HG02678 (cell line): Measurements from ENCODE around the gene IQGAP3.
"Not testable (repeated sequence)": the region's sequence is repeated elsewhere in the genome, so short reads cannot be mapped to it uniquely, and the experiment has no call there.

Experiments
- ATAC-seq: cut with Tn5 transposase; IDR thresholded peaks from one replicate; pipeline ENCODE4 v1.9.1; 2021; ENCODE audit warnings: mild to moderate bottlenecking, moderate library complexity; ENCODE audit not compliant: unreplicated experiment

Gene IQGAP3

GRCh38 chr1:156574039-156574633 lies 1.8 kb upstream of the IQGAP3 start:
- ATAC-seq, result no peak

DNA sequence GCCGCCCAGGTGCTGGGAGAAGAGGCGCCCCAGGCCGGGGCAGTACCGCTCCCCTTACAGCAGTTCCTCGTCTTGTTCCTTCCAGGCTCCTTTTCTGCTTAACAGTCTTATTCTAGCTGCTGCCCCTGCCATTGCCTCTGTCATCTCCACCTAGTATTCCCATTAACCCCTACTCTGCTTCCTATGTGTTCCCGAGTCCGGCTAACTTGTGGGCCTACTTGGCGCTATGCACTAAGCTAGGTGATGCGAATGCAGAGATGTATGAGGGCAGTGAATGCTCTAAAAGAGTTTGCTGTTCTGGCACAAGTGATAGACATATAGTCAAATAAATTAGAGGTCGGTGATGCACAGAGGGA lies 276 bp upstream of the IQGAP3 start:
- no peak for ATAC-seq

DNA sequence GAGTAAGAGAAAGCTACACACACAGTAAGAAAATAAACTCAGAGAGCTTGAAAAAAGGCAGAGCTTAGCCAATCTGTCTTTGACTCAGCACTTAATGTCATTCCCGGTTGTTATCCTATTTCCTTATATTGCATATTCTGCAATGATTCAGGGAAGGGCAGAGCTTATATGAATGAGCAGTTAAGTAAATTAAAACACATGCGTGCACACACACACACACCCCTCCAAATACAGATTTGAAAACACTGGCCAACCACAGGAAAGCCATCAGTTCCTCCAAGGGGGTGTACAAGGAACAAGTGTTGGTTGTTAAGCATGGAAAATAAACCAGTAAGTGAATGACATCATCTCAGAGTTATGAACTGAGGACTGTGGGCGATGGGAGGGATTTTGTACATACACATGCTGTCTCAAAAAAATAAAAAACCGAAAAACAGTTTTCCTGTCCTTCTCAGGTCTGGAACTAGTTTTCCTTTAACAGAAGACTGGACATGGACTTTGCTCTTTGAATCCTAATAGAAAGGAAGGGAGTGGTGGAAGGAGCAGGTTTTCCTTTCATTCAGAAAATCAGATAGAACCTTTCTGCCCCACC lies 1.0 kb downstream of the IQGAP3 start:
- no peak for ATAC-seq

DNA sequence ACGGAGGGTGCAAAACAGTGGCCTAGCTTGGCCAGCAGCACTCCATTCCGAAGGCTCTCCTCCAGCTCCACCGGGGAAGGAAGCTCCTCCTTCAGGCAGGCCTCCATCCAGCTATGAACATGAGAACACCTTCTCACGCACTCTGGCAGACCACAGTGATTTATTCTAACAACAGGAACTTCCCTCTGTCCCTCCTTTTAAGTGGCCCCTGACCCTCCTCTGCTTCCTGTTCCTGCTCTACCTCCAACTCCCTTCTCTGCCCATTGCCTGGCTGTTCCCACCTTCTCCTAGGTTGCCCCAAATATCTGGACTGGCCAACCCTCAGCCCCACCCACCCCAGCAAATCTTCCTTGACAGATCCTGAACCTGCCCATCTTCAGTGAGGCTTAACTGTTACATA lies 5.9 kb downstream of the IQGAP3 start:
- ATAC-seq, result no peak

- no peak for ATAC-seq
Measured at GRCh38 chr1:156565519-156565918, 6.8 kb downstream of the IQGAP3 start.

DNA sequence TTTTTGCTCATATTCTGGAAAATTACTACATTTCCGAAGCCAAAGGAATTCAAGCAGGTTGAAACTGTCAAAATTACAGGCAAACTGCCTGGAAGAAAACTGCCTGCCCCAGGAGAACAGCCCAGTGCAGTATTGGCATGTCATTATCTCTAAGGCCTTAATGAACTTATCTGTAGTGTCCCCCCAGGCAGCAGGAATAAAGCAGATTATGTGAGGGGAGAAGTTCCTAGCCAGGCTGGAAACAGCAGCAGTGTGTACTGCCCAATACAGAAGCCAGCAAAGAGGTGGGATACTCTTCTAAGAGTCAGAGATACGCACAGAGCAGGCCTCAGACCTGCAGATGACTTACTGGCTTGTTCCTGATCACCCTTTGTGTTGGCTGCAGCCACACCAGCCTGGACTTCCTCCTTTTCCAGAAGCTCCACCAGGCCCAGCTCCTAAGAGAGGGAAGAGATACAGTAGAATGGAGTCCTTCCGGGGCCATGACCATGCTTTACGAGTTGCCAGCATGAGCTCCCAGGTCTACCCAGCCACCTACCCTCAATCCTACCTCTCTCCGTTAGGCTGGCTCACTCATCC lies 11.7 kb downstream of the IQGAP3 start:
- ATAC-seq, result no peak

- no peak for ATAC-seq
Measured at GRCh38 chr1:156559797-156560385, 12.5 kb downstream of the IQGAP3 start.

- no peak for ATAC-seq
Measured at GRCh38 chr1:156559086-156559796, 13.1 kb downstream of the IQGAP3 start.

DNA sequence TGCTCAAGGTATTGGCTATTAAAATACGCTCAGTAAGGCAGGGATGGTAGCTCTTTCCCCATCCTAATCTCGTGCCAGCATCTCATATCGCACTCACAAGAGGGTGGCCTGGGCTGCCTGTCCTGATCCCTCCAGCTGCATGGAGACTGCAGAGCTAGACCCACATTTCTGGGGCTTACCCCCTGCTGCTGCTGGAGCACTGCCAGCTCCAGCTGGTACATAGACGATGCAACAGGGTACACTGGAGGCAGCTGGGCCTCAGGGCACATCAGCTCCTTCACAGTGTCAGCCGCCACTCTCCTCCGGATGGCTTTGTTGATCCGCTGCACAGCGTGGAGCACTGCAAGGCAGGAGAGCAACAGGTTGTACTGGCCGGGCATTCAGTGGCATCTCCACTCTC lies 16.0 kb downstream of the IQGAP3 start:
- no peak for ATAC-seq

GRCh38 chr1:156555715-156556114 lies 16.6 kb downstream of the IQGAP3 start:
- no peak for ATAC-seq

DNA sequence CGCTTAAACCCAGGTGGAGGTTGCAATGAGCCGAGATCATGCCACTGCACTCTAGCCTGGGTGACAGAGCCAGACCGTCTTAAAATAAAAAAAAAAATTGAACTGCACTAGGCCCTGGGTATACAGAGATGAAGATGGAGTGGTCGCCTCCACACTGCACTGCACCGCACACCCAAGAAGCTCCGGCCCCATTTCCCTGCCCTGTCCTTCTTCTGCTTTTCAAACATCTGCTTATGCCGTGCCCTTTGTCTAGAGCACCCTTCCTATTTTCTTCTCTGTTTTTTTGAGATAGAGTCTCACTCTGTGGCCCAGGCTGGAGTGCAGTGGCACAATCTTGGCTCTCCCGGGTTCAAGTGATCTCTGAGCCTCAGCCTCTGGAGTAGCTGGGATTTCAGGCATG lies 17.4 kb downstream of the IQGAP3 start:
- no peak for ATAC-seq

GRCh38 chr1:156553860-156554485 lies 18.4 kb downstream of the IQGAP3 start:
- no peak for ATAC-seq

- not testable (repeated sequence) for ATAC-seq
Measured at GRCh38 chr1:156552937-156553336, 19.4 kb downstream of the IQGAP3 start.

DNA sequence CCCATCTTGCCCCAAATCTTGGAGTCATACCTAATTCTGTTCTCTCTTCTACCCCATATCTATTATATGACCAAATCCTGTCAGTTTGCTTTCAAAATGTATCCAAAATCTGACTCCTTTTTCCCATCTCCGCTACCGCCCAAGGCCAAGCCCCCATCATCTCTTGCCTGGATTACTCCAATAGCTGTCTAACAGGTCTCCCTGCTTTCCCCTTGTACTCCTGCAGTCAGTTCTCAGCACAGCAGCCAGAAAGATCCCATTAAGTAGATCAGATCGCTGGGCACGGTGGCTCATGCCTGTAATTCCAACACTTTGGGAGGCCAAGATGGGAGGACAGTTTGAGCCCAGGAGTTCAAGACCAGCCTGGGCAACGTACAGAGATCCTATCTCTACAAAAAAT lies 19.8 kb downstream of the IQGAP3 start:
- ATAC-seq, result no peak

GRCh38 chr1:156551869-156552268 lies 20.5 kb downstream of the IQGAP3 start:
- no peak for ATAC-seq

DNA sequence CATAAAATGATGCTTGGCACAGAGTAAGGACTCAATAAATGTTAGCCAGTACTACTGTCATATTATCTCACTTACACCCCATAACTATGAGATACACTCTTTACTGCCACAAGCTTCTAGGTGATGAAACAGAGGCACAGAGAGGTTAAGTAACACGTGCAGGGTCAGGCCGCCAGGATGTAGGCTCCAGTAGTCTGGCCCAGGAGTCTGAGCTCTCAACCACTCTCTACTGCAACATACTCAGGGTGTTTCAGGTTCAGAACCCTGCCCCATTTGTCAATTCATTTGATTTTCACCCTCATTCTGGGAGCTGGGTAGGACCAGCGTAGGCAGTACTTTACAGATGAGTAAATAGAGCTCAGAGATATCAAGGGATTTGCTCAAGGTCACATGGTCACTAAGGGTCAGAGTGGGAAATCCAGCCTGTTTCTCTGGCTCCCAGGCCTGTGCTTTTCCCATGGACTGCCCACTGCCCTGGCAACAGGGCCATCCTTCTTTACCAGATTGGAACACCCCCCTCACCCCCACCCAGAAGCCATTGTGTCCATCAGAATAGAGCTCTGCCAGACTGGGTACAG lies 21.2 kb downstream of the IQGAP3 start:
- no peak for ATAC-seq

- no peak for ATAC-seq
Measured at GRCh38 chr1:156550346-156550745, 22.0 kb downstream of the IQGAP3 start.

DNA sequence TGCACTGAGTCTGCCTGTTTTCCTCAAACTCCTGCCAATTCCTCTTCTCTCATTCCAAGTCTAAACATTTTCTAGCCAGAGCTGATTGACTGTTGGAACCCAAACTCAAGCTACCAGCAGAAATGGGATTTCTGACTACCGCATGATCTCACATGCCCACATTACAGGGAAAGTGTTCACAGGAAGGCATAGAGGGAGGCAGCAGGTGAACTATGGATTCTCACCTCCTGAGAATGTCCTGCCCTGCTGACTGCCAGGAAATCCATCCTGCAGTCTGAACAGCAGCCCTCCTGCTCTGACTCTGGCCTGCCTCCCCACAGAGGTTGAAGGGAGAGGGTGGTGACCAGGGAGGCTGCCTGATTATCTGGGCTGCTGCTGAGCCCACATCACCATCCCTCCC lies 22.5 kb downstream of the IQGAP3 start:
- no peak for ATAC-seq

- ATAC-seq, result no peak
Measured at GRCh38 chr1:156549390-156549789, 23.0 kb downstream of the IQGAP3 start.

- no peak for ATAC-seq
Measured at GRCh38 chr1:156547982-156548381, 24.4 kb downstream of the IQGAP3 start.

DNA sequence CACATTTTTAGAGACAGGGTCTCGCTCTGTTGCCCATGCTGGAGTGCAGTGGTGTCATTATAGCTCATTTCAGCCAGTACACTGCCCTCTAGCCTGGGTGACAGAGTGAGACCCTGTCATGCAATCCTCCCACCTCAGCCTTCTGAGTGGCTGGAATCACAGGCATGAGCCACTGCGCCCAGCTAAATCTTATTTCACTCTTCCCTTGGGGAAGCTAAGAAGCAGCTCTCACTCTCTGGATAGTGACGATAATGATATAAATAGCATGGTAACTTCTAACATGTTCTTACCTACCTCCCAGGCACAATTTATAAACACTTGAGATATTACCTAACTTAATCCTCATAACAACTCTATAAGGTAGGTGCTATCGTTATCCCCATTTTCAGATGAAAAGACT lies 24.9 kb downstream of the IQGAP3 start:
- no peak for ATAC-seq
